NOMO-1 treated with dmso at 0.1 percent for 144 hours (cell line): ENCODE data around the gene PRXL2A.
"Not testable (repeated sequence)": the region's sequence is repeated elsewhere in the genome, so short reads cannot be mapped to it uniquely, and the experiment has no call there.

Source experiments
- DNase-seq: peaks from one replicate; lab custom pipeline; 2025; ENCODE audit not compliant: unreplicated experiment; lab: John Stamatoyannopoulos, UW

The PRXL2A gene

GRCh38 chr10:80408242-80409101 is at the start of gene PRXL2A:
Gene PRXL2A, plus strand, starts transcription at chr10:80408551. Its CDS starts 11,917 bp downstream, at chr10:80420468.
- DNase-seq = peak; percentile 66

GRCh38 chr10:80358925-80359324 is 49.4 kb upstream of the PRXL2A start:
- not testable (repeated sequence) for DNase-seq

GRCh38 chr10:80359644-80360043 is 48.7 kb upstream of the PRXL2A start:
- DNase-seq = no peak

GRCh38 chr10:80365510-80365909 is 42.8 kb upstream of the PRXL2A start:
- DNase-seq = no peak

- no peak for DNase-seq
These were observed 36.9 kb upstream of the PRXL2A start for GRCh38 chr10:80371467-80371866.

DNA sequence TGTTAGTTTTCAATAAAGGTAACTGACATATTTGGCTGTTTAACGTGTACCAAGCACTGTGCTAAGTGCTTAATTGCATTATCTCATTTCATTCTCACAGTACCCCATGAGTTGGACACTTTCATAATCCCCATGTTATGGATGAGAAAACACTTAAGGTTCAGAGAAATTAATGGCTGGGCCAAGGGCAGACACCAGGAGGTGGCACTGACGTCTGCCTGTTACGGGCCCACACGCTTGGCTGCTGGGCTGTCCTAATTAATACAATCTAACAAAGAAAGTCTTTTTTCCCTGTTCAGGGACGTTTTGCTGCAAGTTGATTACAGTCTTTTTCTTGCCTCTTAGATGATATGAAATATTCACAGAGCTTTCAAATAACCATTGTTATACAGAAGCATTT is 35.7 kb upstream of the PRXL2A start:
- no peak for DNase-seq

DNA sequence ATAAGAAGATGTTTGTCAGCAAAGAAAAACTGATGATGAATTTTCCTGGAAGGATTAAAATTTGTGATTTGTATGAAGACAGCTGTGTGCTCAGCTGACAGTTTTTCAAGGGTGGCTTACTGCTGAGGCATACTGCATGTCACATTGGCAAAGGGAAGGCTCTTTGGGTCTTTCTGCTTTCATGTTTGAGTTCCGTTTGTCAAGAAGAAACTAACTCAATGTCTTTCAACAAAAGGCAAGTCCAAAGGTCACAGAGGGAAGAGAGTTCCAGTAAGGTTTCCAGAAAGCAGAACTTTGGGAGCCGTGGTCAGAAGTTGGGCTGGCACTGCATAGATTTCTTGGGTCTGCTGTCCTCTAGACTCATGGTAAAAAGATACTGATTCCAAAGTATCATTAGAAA is 34.8 kb upstream of the PRXL2A start:
- no peak for DNase-seq

GRCh38 chr10:80379701-80380100 is 28.6 kb upstream of the PRXL2A start:
- no peak for DNase-seq

DNA sequence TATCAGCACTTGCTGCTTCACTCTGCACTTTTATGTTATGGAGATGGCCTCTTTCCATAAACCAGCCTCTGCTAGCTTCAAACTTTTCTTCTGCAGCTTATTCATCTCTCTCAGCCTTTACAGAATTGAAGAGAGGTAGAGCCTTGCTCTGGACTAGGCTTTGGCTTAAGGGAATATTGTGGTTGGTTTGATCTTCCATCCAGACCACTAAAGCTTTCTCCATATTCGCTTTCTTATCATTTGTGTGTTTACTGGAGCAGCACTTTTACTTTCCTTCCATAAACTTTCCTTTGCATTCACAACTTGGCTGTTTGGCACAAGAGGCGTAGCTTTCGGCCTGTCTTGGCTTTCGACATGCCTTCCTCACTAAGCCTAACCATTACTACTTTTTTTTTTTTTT is 28.2 kb upstream of the PRXL2A start:
- no peak for DNase-seq

- DNase-seq = peak; percentile 40
These were observed 25.4 kb upstream of the PRXL2A start for GRCh38 chr10:80382989-80383388.

- no peak for DNase-seq
These were observed 17.6 kb upstream of the PRXL2A start for GRCh38 chr10:80390740-80391139.

DNA sequence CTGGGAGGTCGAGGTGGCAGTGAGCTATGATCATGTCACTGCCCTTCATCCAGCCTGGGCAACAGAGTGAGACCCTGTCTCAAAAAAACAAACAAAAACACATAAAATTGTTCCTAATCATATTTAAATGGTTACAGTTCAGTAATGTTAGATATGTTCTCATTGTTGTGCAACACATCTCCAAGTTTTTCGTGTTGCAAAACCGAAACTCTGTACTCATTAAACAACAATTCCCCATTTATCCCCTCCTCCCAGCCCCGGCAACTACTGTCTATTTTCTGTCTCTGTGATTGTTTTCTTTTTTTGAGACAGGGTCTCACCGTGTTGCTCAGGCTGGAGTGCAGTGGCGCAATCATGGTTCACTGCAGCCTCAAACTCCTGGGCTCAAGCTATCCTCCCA is 16.1 kb upstream of the PRXL2A start:
- DNase-seq = peak; percentile 46

DNA sequence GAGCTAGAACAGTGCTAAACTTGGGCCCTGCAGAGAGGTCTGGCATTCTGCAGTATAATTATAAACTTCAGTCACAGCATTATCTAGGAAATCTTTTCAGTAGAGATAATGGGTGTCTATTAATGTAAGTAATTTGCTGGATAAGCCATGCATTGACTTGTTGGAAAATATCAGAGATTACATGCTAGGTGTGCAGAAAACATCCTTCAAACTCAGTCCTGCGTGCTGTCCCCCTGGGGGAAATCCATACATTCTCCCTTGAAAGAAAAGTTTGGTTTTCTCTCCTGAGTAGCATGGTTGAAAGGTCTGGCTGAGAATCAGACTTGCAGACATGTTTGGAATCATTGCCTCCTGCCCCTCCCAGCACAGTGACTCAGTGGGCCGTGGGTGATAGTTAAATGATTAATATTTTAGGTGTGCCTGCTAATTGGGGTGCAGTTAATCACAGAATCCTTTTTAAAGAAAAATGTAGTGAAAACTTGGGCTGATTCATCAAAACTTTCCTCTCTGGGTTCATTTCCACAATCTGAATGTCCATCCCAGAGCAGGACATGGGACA is 13.9 kb upstream of the PRXL2A start:
- DNase-seq = no peak

- no peak for DNase-seq
These were observed 11.3 kb upstream of the PRXL2A start for GRCh38 chr10:80397014-80397413.

DNA sequence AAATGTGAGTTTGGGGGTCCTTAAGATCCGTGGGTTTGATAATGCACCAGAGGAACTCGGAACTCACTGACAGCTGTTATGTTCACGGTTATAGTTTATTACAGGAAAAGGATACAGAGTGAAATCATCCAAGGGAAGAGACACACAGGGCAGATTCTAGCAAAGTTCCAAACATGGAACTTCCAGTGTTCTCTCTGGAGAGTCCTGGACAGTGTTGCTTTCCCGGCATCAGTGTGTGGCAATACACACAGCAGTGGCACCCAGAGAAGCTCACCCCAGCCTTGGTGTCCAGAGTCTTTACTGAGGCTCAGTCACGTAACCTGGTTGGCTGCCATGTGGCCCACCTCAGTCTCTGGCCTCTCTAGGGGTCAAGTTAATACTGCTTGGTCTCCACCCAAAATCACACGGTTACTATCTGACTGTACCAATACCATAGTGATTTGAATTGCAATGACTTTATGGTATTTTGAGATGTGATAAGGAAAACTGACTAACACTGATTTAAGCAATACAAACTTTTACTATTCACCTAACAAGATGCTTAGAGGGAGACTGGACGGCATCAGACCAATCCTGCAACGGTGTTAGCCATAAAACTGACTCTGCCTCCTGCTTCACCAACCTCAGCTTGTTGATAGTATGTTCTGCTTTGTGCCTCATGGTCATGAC is 8.1 kb upstream of the PRXL2A start:
- no peak for DNase-seq

- DNase-seq = no peak
These were observed 3.3 kb upstream of the PRXL2A start for GRCh38 chr10:80405035-80405434.

DNA sequence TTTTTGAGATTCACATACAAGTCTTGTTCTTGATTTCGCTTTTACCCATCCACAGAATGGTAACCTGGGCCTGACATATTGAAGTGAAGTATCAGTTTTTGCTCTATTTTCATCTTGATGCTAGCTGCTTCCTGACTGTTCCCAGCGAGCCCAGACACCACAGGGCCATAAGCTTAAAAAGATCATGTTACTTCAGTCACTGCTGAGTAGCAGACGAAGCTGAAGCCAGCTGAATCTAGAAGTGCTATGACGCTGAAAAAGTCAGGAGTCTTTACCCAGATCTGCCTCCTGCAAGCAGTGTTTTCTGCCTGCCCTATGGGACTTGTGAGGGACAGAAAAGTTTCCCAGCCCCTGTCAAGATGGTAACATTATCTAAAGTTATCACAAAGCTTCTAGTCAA is 2.7 kb upstream of the PRXL2A start:
- no peak for DNase-seq

DNA sequence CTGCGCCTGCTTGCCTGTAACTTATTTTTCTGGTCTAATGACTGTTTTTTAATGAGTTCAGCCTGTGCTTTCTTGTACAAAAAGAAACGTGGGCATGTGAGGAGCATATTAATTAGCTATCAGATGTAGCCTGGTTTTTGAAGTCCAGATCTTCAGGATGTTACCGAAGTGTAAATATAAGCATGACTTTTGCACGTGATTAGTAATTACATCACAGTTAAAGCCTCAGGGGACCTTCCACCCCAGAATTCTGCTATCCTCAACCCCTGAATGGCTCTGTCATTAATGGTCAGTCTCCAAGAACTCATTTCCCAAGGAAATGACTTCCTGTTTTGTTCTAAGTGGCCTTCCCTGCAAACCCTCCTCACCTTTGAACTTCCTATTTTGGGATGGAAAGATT is 2.1 kb upstream of the PRXL2A start:
- DNase-seq = no peak

DNA sequence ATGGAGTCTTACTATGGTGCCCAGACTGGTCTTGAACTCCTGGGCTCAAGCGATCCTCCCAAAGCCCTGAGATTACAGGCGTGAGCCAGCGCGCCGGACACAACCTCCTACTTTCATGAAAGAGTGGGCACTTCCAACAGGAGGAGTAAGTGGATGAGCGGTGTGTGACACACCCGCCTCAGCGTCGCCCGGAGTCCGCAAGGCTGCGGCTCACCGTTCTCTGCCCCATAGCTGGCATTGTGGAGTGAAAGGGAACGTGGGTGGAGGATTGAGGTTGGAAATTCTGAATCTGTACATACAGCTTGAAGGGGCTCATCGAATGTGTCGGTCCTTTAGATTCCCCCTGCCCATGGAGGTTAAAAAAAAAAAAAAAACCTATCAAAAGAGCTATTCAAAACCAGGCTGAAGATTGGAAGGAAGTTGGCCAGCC is 524 bp upstream of the PRXL2A start:
- no peak for DNase-seq

DNA sequence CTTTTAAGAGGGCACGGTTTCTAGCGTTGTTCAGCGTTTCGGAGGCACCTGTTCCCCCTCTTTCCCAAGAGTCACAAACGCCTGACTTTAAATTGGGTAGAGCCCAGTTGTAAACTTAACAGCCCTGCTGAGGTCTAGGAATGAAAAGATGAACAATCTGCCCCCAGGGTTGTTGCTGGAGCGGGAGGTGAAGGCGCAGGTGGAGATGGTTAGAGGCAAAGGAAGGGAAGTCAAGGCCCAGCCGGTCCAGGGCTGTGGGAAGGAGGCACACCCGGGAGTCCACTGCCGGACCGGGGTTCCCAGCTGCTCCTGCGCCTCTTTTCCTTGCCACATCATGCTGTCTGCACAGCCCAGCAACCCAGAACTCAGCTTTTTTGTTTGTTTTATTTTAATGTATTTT is 770 bp downstream of the PRXL2A start:
- DNase-seq = no peak

GRCh38 chr10:80410122-80410521 is 1.8 kb downstream of the PRXL2A start:
- DNase-seq = no peak

DNA sequence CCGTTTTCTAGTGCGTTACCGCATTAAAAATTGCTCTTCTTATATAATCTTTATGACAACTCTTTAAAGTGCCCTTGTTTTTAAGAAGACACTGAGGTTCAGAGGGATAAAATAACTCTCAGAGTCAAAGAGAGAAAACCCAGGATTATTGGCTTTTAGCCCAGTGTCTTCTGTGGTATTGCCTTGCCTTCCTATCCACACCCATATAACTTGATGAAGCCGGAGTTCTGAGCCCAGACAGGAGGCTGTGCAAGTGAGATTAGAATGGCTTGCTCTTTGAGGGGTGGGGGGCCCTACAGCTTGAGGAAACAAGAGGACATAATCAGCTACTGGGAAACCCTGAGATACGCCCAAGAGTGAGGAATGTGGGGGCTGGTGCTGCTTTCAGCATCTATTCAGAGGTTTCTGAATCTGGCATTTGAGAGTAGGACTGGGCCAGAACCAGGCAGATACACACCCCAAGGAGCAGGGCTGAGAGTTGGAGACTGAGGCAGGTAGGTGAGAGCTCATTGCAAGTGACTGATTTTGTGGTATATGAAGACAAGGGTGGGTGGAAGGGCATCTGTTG is 2.3 kb downstream of the PRXL2A start:
- DNase-seq = no peak
